Right atrium auricular region (tissue), 2 donors: ENCODE data around the gene TRAPPC2L. TPM values are rescaled to one million over a fixed set of nuclear protein-coding genes. Genes with fewer than 3 reads are reported as not detected.
"Not testable (repeated sequence)": the region's sequence is repeated elsewhere in the genome, so short reads cannot be mapped to it uniquely, and the experiment has no call there.

Experiments
- DNase-seq: peaks from one replicate; pipeline ENCODE4 v3.0.0-alpha.2; 2019; ENCODE audit warnings: low spot score
- H3K27ac ChIP-seq, 2 donors: fragments of 200-600 bp; sonication (generic); 1 replicate in 1 of 2; 2 replicates in 1 of 2; pipeline ENCODE4 v1.5.1; 2016 to 2019
- H3K27me3 ChIP-seq, 2 donors: fragments of 200-600 bp; sonication (generic); one replicate each; pipeline versions ENCODE4 v1.5.1 to v1.6.0; 2017 to 2019
- H3K36me3 ChIP-seq: fragments of 200-600 bp; sonication (generic); one replicate; pipeline ENCODE4 v1.5.1; 2016
- H3K4me1 ChIP-seq, 2 donors: fragments of 200-600 bp; sonication (generic); one replicate each; pipeline versions ENCODE4 v1.5.1 to v1.6.0; 2017 to 2019
- H3K4me3 ChIP-seq, 2 donors: fragments of 200-600 bp; sonication (generic); 1 replicate in 1 of 2; 2 replicates in 1 of 2; pipeline ENCODE4 v1.5.1; 2017 to 2019; ENCODE audit warnings: mild to moderate bottlenecking in 1 of 2, moderate library complexity in 1 of 2
- H3K9me3 ChIP-seq, 2 donors: fragments of 200-600 bp; sonication (generic); one replicate each; pipeline ENCODE4 v1.5.1; 2019
- total RNA-seq, 2 donors: library from RNA; depleted of rRNA; stranded (reverse); fragments of >200 nt; gene quantifications; one replicate each; pipeline ENCODE4 v1.1.0, GENCODE V29; 2016
- TF ChIP-seq, protein P1 (sequence below), 2 donors: fragments of 200-600 bp; sonication (generic); IDR thresholded peaks; one replicate each; pipeline ENCODE4 v1.5.1; 2019; ENCODE audit warnings: antibody characterized with exemption in 2 of 2

TRAPPC2L gene
- total RNA-seq, 2 donors from 2014 or later: 30.7 to 33.0 TPM

DNA sequence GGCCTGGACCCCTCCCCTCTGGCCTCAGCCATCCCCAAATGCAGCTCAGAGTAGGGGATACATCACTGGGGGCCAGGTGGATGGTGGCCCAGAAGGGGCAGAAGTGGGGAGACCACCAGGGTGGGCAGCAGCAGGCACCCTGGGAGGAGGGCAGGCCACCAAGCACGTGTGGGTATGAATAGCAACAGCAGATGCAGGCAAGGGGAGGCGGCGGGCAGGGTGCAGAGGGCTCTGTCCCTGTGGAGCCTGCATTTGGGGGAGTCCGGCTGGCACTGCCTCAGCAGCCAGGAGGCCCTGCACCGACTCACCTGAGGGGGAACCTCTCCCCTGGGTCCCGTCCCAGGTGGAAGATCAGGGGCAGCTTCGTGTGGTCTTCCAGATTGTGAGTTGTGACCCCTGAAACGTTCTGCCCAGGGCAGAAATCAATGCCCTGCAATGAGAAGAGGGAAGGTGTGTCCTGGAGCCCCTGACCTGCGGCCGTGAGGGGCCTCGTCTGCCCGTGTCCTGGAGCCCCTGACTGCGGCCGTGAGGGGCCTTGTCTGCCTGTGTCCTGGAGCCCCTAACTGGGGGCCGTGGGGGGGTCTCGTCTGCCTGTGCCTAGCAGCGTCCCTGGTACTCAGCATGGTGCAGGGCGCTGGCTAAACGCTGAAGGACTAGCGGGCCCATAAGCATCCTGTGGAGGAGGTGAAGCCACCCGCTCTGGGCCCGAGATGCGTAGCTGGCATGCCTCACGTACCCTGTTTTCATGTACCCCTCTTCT is 34.5 kb upstream of the TRAPPC2L start:
- TF ChIP-seq, protein P1, sequence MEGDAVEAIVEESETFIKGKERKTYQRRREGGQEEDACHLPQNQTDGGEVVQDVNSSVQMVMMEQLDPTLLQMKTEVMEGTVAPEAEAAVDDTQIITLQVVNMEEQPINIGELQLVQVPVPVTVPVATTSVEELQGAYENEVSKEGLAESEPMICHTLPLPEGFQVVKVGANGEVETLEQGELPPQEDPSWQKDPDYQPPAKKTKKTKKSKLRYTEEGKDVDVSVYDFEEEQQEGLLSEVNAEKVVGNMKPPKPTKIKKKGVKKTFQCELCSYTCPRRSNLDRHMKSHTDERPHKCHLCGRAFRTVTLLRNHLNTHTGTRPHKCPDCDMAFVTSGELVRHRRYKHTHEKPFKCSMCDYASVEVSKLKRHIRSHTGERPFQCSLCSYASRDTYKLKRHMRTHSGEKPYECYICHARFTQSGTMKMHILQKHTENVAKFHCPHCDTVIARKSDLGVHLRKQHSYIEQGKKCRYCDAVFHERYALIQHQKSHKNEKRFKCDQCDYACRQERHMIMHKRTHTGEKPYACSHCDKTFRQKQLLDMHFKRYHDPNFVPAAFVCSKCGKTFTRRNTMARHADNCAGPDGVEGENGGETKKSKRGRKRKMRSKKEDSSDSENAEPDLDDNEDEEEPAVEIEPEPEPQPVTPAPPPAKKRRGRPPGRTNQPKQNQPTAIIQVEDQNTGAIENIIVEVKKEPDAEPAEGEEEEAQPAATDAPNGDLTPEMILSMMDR (IDR thresholded peaks at IDR 0.05): no peak
- H3K9me3 ChIP-seq: no peaks in the 10 kb centered on the region
- H3K27me3 ChIP-seq: no peaks in the 10 kb centered on the region
- H3K4me3 ChIP-seq: no peak overlapping the region
- no peak for DNase-seq
- H3K36me3 ChIP-seq: peaks cover 22% of the 10 kb centered on the region
- no peaks in the 10 kb centered on the region for H3K4me1 ChIP-seq
- H3K27ac ChIP-seq: no peak overlapping the region

DNA sequence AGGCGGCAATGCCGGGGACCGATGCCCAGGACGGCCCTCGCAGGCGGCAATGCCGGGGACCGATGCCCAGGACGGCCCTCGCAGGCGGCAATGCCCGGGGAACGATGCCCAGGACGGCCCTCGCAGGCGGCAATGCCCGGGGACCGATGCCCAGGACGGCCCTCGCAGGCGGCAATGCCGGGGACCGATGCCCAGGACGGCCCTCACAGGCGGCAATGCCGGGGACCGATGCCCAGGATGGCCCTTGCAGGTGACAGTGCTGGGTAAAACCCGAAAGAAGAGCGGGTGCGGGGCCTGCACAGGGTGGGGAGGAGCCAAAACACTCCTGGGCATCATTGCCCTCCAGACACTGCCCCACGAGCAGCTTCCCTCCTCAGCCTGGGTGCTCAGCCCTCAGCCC is 33.3 kb upstream of the TRAPPC2L start:
- not testable (repeated sequence) for H3K4me1 ChIP-seq, H3K27me3 ChIP-seq, H3K27ac ChIP-seq, H3K4me3 ChIP-seq, H3K9me3 ChIP-seq, DNase-seq
- peaks cover 29% of the 10 kb centered on the region for H3K36me3 ChIP-seq

DNA sequence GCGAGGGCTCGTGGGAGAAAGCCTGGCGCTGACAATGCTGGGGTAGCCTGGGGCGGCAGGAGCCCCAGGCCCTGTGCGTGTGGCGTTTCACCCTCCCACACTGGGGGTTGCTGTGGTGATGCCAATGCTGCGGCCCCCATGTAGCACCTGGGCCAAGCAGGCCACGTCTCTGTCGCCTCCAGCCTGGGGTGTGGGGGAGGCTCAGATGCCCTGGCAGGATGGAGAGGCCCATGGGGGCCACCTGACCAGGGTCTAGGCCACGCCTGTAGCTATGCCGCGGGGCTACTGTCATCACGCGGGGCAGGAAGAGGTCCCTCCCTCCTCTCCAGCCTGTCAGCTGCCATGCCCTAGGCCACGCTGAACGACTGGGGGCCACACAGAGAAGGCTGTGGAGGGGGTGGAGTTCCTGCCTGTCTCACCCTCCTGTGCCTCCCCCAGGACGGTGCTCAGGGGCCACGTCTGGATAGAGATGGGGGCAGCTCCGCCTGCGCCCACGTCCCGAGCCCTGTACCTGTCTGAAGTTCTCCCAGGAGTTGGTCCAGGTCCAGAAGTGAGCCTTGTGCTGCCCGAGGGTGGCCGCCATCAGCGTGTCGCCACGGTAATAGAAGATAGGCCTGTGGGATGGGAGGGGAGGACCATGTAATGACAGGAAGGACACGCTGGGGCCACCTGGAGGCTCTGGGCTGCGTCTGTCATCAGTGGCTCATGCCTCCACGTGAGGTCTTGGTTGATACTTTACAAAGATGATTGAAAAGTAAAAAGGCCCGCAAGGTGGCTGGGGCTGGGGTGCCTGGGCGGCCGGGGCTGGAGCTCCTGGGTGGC is 32.5 kb upstream of the TRAPPC2L start:
- peaks cover 29% of the 10 kb centered on the region for H3K36me3 ChIP-seq
- TF ChIP-seq, protein P1 (IDR thresholded peaks at IDR 0.05): no peak
- no peak for DNase-seq
- no peaks in the 10 kb centered on the region for H3K27me3 ChIP-seq
- no peak overlapping the region for H3K4me3 ChIP-seq
- H3K27ac ChIP-seq: no peak overlapping the region
- H3K4me1 ChIP-seq: no peaks in the 10 kb centered on the region
- H3K9me3 ChIP-seq: no peaks in the 10 kb centered on the region

DNA sequence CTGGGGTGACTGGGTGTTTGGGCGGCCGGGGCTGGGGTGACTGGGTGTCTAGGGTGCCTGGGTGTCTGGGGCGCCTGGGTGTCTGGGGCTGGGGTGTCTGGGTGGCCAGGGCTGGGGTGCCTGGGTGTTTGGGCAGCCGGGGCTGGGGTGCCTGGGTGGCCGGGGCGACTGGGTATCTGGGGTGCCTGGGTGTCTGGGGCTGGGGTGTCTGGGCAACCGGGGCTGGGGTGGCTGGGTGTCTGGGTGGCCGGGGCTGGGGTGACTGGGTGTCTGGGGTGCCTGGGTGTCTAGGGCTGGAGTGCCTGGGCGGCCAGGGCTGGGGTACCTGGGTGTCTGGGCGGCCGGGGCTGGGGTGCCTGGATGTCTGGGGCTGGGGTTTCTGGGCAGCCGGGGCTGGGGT is 31.8 kb upstream of the TRAPPC2L start:
- H3K36me3 ChIP-seq: peaks cover 29% of the 10 kb centered on the region
- no peak for DNase-seq
- TF ChIP-seq, protein P1 (IDR thresholded peaks at IDR 0.05): no peak
- no peak overlapping the region for H3K27ac ChIP-seq
- H3K4me1 ChIP-seq: no peaks in the 10 kb centered on the region
- H3K27me3 ChIP-seq: no peaks in the 10 kb centered on the region
- H3K9me3 ChIP-seq: no peaks in the 10 kb centered on the region
- no peak overlapping the region for H3K4me3 ChIP-seq

DNA sequence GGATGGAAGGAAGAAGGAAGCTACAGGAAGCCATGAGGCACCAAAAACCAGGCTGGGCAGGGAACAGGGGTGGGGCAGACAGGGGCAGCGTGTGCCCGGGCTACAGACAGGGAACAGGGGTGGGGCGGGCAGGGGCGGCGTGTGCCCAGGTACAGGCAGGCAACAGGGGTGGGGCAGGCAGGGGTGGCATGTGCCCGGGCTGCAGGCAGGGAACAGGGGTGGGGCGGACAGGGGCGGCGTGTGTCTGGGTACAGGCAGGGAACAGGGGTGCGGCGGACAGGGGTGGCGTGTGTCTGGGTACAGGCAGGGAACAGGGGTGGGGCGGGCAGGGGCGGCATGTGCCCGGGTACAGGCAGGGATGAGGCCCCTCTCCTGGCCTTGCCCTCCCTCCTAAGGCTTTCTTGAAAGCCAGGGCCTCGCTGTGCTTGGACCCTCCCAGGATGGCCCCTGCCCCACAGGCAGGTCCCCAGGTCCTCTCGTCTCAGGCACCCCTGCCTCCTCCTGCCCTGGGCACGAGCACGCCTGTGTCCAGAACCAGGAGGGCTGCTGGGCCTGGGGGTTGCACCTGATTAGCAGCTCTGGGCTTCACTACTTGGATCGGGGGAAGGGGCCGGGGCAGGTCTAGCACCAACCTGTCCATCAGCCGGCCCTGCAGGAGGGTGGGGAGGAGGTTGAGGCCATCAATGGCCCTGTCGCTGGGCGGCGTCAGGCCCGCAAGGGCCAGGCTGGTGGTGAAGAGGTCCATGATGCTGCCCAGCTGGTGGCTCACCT is 30.7 kb upstream of the TRAPPC2L start:
- Histone ChIP-seq H3K36me3 (peaks cover 29% of the 10 kb centered on the region), H3K9me3 (no peaks in the 10 kb centered on the region), H3K27me3 (no peaks in the 10 kb centered on the region), H3K4me3 (no peak overlapping the region), H3K4me1 (no peaks in the 10 kb centered on the region), H3K27ac (no peak overlapping the region)
- DNase-seq: no peak
- TF ChIP-seq, protein P1 (IDR thresholded peaks at IDR 0.05): no peak

DNA sequence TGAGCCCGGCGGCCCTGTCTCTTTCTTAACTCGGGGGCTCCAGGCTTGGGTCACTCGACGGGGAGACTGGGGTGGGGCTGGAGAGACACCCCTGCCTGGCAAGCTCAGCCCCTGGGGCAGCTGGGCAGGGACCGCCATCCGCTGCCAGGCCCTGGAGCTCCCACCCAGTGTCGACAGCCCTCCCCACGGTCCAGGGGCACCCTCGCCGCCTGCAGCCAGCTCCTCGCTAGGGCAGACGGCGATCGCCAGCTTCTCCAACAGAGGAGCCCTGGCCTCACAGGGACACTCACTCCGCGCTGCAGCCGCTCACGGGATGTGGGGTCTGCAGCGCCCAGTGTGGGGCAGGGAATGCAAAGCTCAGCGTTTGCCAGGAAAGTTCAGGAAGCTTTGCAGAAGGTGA is 29.2 kb upstream of the TRAPPC2L start:
- Histone ChIP-seq H3K27me3 (no peaks in the 10 kb centered on the region), H3K36me3 (peaks cover 19% of the 10 kb centered on the region), H3K9me3 (no peaks in the 10 kb centered on the region), H3K27ac (no peak overlapping the region), H3K4me3 (no peak overlapping the region), H3K4me1 (no peaks in the 10 kb centered on the region)
- TF ChIP-seq, protein P1 (IDR thresholded peaks at IDR 0.05): no peak
- no peak for DNase-seq
